Choroid plexus epithelial cell (primary cell): Measurements from ENCODE around the gene AMBRA1.

Source experiments
- DNase-seq: peaks from one replicate; pipeline ENCODE4 v3.0.0-alpha.2; 2010; ENCODE audit warnings: low read depth
- H3K4me3 ChIP-seq: 2 replicates; pipeline ENCODE4 v1.5.1; 2011; ENCODE audit warnings: low read depth, mild to moderate bottlenecking, control low read depth, low read length, moderate library complexity
- TF ChIP-seq, protein P1 (sequence below): conservative IDR thresholded peaks from 2 replicates; pipeline ENCODE4 v1.5.1; 2011; ENCODE audit warnings: low read depth, mild to moderate bottlenecking, control low read depth, inconsistent platforms, low read length, moderate library complexity

The AMBRA1 gene

GRCh38 chr11:46560300-46560991, 33.4 kb downstream of the AMBRA1 start:
- DNase-seq, result peak; percentile 68
- TF ChIP-seq, protein P1, sequence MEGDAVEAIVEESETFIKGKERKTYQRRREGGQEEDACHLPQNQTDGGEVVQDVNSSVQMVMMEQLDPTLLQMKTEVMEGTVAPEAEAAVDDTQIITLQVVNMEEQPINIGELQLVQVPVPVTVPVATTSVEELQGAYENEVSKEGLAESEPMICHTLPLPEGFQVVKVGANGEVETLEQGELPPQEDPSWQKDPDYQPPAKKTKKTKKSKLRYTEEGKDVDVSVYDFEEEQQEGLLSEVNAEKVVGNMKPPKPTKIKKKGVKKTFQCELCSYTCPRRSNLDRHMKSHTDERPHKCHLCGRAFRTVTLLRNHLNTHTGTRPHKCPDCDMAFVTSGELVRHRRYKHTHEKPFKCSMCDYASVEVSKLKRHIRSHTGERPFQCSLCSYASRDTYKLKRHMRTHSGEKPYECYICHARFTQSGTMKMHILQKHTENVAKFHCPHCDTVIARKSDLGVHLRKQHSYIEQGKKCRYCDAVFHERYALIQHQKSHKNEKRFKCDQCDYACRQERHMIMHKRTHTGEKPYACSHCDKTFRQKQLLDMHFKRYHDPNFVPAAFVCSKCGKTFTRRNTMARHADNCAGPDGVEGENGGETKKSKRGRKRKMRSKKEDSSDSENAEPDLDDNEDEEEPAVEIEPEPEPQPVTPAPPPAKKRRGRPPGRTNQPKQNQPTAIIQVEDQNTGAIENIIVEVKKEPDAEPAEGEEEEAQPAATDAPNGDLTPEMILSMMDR, result no peak

DNA sequence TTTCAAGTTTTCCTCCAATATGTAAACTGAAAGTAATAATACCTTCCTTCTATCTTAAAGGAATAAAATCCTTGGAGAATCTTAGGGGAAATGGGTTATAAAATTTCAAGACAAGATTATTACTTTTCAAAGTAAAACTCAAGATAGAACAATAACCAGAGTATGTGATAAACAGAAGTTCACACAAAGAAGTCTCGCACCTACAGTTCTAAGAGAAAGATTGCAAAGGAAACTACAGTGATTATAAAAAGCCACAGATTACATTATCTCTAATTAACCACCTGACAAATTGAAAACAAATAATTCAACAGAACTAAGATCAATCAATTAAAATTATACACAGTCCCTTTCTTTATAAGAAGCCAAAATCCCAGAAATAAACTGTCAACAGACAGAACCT, 34.0 kb downstream of the AMBRA1 start:
- TF ChIP-seq, protein P1, result no peak
- no peak overlapping the region for H3K4me3 ChIP-seq
- DNase-seq, result no peak

More at GRCh38 chr11:46560300-46560991, 33.4 kb downstream of the AMBRA1 start:
- H3K4me3 ChIP-seq, result peak overlapping the region; percentile 41

GRCh38 chr11:46557684-46558151, 36.1 kb downstream of the AMBRA1 start:
- peak; percentile 33 for DNase-seq
- H3K4me3 ChIP-seq, result no peak overlapping the region
- TF ChIP-seq, protein P1, result no peak

GRCh38 chr11:46555267-46556054, 38.4 kb downstream of the AMBRA1 start:
- no peak overlapping the region for H3K4me3 ChIP-seq
- DNase-seq, result peak; percentile 69
- TF ChIP-seq, protein P1, result no peak

- DNase-seq, result peak; percentile 73
- H3K4me3 ChIP-seq, result no peak overlapping the region
These were observed 39.3 kb downstream of the AMBRA1 start for GRCh38 chr11:46554213-46555147.

DNA sequence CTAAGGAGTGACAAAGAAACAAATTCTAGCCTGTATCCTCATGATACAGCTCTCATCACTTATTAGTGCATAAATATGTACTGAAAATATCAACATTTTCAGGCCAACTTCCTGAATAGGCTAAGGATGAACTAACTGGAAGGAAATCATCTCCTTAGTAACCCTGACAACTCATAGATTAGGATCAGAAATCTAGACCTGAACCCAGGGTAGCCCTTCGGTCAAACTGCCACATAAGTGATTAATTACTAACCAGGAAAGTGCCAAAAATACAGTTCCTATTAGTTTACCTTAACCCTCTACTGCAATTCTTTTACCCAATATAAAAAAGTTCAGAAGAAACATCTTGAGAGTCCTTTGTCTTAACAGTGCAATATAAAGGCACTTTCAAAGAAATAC, 40.0 kb downstream of the AMBRA1 start:
- H3K4me3 ChIP-seq, result no peak overlapping the region
- no peak for DNase-seq
- TF ChIP-seq, protein P1, result no peak

More at GRCh38 chr11:46554213-46555147, 39.3 kb downstream of the AMBRA1 start:
- TF ChIP-seq, protein P1, result no peak
